RWPE2 (cell line): ENCODE results near the gene DYNLT2.

Experiments used
- ATAC-seq: fragments of 200-7000 bp; cut with Tn5 transposase; 3 replicates; pipeline ENCODE4 v1.9.1; 2021; ENCODE audit warnings: low read depth
- DNase-seq: peaks from one replicate; pipeline ENCODE4 v3.0.0-alpha.2; 2020; ENCODE audit warnings: low spot score
- H3K27ac ChIP-seq: fragments of 450-650 bp; 2 replicates; pipeline ENCODE4 v1.5.1; 2017; ENCODE audit warnings: mild to moderate bottlenecking; ENCODE audit not compliant: poor library complexity, severe bottlenecking
- H3K27me3 ChIP-seq: fragments of 250-450 bp; sonication (Bioruptor Pico); 2 replicates; pipeline ENCODE4 v1.5.1; 2021; ENCODE audit warnings: mild to moderate bottlenecking, moderate library complexity; ENCODE audit not compliant: insufficient read depth, poor library complexity, severe bottlenecking
- H3K36me3 ChIP-seq: fragments of 250-450 bp; sonication (Bioruptor Pico); 2 replicates; pipeline ENCODE4 v1.5.1; 2020; ENCODE audit warnings: low read depth, mild to moderate bottlenecking, moderate library complexity
- H3K4me1 ChIP-seq: fragments of 250-450 bp; sonication (Bioruptor Pico); 2 replicates; pipeline ENCODE4 v1.5.1; 2021; ENCODE audit warnings: mild to moderate bottlenecking, moderate library complexity; ENCODE audit not compliant: insufficient read depth, poor library complexity, severe bottlenecking
- H3K4me3 ChIP-seq: fragments of 250-450 bp; sonication (Bioruptor Pico); 2 replicates; pipeline ENCODE4 v1.5.1; 2021; ENCODE audit warnings: mild to moderate bottlenecking, moderate library complexity; ENCODE audit not compliant: severe bottlenecking
- H3K9me3 ChIP-seq: fragments of 250-450 bp; sonication (Bioruptor Pico); 2 replicates; pipeline ENCODE4 v1.5.1; 2021; ENCODE audit warnings: mild to moderate bottlenecking, moderate library complexity; ENCODE audit not compliant: severe bottlenecking
- TF ChIP-seq, protein P1 (sequence below): fragments of 450-650 bp; IDR thresholded peaks from one replicate; pipeline ENCODE4 v1.5.1; 2017; ENCODE audit warnings: mild to moderate bottlenecking, moderate library complexity; ENCODE audit not compliant: poor library complexity, severe bottlenecking

The DYNLT2 gene

DNA sequence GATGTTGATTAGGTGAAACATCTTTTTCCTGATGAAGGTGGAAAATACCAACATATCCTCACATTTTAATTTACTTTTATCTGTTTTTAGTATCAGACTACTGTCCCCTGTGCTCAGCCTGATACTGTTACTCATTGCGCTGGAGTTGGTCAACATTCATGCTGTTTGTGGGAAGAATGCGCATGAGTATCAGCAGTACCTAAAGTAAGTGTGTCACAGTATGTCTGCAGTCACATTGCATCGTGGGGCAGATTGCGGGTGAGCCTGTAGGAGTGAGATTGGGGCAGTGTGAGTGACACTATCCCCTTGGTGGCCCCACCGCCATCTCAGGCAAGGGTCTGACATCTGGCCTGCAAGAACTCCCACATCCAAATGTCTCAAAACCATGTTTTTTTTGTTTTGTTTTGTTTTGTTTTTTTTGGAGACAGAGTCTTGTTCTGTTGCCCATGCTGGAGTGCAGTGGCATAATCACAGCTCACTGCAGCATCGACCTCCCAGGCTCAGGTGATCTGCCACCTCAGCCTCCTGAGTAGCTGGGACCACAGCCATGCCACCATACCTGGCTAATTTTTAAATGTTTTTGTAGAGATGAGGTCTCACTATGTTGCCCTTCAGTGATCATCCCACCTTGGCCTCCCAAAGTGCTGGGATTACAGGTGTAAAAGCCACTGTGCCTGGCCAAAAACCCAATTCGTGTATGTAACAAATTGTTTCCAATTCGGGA is 27.9 kb upstream of the DYNLT2 start:
- no peaks in the 10 kb centered on the region for H3K27me3 ChIP-seq
- peaks cover 24% of the 10 kb centered on the region for H3K4me1 ChIP-seq
- no peaks in the 10 kb centered on the region for H3K9me3 ChIP-seq
- peaks cover 37% of the 10 kb centered on the region for H3K36me3 ChIP-seq
- TF ChIP-seq, protein P1, sequence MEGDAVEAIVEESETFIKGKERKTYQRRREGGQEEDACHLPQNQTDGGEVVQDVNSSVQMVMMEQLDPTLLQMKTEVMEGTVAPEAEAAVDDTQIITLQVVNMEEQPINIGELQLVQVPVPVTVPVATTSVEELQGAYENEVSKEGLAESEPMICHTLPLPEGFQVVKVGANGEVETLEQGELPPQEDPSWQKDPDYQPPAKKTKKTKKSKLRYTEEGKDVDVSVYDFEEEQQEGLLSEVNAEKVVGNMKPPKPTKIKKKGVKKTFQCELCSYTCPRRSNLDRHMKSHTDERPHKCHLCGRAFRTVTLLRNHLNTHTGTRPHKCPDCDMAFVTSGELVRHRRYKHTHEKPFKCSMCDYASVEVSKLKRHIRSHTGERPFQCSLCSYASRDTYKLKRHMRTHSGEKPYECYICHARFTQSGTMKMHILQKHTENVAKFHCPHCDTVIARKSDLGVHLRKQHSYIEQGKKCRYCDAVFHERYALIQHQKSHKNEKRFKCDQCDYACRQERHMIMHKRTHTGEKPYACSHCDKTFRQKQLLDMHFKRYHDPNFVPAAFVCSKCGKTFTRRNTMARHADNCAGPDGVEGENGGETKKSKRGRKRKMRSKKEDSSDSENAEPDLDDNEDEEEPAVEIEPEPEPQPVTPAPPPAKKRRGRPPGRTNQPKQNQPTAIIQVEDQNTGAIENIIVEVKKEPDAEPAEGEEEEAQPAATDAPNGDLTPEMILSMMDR, result no peak
- ATAC-seq (no peak), DNase-seq (no peak)
- H3K4me3 ChIP-seq, result no peak overlapping the region
- peak overlapping the region; percentile 15 for H3K27ac ChIP-seq

DNA sequence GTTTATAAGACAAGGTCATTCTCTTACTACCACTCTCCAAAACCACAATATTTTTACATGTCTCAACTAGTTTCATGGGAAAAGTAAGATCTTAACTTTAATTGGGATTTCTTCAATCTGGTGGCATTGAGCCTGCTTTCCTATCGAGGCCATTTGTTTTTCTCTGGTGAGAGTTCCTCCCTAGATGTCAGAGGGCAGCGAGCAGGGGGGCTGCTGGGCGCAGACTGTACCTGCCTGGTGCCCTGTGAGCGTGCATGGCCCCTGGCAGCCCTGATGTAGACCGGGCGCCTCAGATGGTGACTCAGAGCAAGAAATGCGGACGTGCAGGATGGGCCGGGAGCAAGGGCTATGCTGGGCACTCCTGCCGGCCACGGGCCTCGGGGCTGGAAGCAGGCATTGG is 27.3 kb upstream of the DYNLT2 start:
- Histone ChIP-seq H3K4me3 (no peak overlapping the region), H3K27me3 (no peaks in the 10 kb centered on the region), H3K27ac (peak overlapping the region; percentile 15), H3K36me3 (peaks cover 37% of the 10 kb centered on the region), H3K4me1 (peaks cover 24% of the 10 kb centered on the region), H3K9me3 (no peaks in the 10 kb centered on the region)
- TF ChIP-seq, protein P1, result no peak
- ATAC-seq, result peak; percentile 91
- no peak for DNase-seq

DNA sequence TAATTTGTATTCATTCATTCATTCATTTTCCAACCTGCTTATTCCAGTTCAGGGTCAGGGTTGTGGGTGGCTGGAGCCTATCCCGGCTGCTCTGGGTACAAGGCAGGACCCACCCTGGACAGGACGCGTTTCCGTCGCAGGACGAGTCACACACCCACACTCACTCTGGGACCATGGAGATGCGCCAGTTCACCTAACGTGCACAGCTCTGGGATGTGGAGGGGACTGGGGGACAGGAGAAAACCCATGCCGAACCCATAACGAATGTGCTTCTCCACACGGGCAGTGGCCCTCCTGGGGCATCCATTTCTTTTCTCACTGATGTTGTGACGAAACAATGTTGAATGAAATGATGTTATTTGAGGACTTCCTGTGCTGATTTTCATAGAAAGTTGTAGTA is 26.5 kb upstream of the DYNLT2 start:
- Histone ChIP-seq H3K27me3 (no peaks in the 10 kb centered on the region), H3K4me3 (no peak overlapping the region), H3K36me3 (peaks cover 40% of the 10 kb centered on the region), H3K9me3 (no peaks in the 10 kb centered on the region), H3K27ac (no peak overlapping the region), H3K4me1 (peaks cover 24% of the 10 kb centered on the region)
- no peak for DNase-seq
- no peak for ATAC-seq
- TF ChIP-seq, protein P1, result no peak

DNA sequence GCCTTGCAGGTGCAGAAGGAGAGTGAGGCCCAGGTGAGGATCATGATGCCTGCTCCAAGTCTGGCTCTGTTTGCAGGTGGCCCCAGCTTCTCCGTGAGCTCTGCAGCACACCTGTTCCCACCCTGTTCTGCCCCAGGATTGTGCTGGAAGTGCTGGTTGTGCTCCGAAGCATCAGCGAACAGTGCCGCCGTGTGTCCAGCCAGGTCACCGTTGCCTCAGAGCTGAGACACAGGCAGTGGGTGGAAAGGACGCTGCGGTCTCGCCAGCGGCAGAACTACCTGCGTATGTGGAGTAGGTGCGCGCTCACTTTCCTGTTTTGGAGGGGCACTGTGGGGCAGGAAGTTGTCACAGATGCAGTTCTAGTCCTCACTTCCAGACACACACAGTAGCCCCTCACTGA is 25.0 kb upstream of the DYNLT2 start:
- no peak overlapping the region for H3K4me3 ChIP-seq
- peaks cover 24% of the 10 kb centered on the region for H3K4me1 ChIP-seq
- peaks cover 51% of the 10 kb centered on the region for H3K36me3 ChIP-seq
- no peak overlapping the region for H3K27ac ChIP-seq
- no peaks in the 10 kb centered on the region for H3K9me3 ChIP-seq
- H3K27me3 ChIP-seq, result no peaks in the 10 kb centered on the region
- TF ChIP-seq, protein P1, result no peak
- DNase-seq, result no peak
- no peak for ATAC-seq

DNA sequence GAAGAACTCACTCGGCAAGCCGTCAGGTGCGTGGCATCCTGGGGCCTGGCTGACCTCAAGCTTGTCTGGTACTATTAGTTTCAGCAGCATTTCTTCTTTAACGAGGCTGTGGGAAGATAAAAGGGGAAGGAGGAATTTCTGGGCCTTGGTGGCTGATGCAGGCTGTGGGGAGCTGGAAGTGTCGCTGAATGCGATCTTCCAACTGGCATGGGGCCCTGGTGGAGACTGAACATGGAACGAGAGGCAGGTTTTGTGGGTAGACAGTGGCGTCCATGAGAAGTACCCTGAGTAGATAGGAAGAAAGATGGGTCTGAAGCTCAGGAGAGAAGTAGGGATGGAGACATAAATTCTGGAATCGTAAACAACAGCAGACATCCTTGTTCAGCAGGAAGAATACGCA is 23.9 kb upstream of the DYNLT2 start:
- no peak for ATAC-seq
- H3K4me3 ChIP-seq, result no peak overlapping the region
- no peak for DNase-seq
- no peak overlapping the region for H3K27ac ChIP-seq
- TF ChIP-seq, protein P1, result no peak
- H3K27me3 ChIP-seq, result no peaks in the 10 kb centered on the region
- H3K4me1 ChIP-seq, result peaks cover 16% of the 10 kb centered on the region
- no peaks in the 10 kb centered on the region for H3K9me3 ChIP-seq
- H3K36me3 ChIP-seq, result peaks cover 52% of the 10 kb centered on the region
